Renal cortical epithelial cell (primary cell): ENCODE data around the gene PSRC1. TPM values are rescaled to one million over a fixed set of nuclear protein-coding genes. Genes with fewer than 3 reads are reported as not detected.

Experiments
- DNase-seq: peaks from one replicate; pipeline ENCODE4 v3.0.0-alpha.2; 2011; ENCODE audit warnings: low read depth
- total RNA-seq: library from RNA; depleted of rRNA; stranded (reverse); fragments of >200 nt; gene quantifications from 2 replicates; pipeline ENCODE4 v1.2.3, GENCODE V29; 2014

PSRC1 gene
- total RNA-seq, 1 donor from 2014 or later, result 1.5 TPM

- DNase-seq, result no peak
Measured at GRCh38 chr1:109247401-109248365, 35.3 kb downstream of the PSRC1 start.

- DNase-seq, result no peak
Measured at GRCh38 chr1:109246141-109246551, 36.8 kb downstream of the PSRC1 start.

- DNase-seq, result no peak
Measured at GRCh38 chr1:109243860-109244552, 38.9 kb downstream of the PSRC1 start.

GRCh38 chr1:109243221-109243620, 39.7 kb downstream of the PSRC1 start:
- DNase-seq, result no peak

GRCh38 chr1:109242387-109242786, 40.6 kb downstream of the PSRC1 start:
- DNase-seq, result no peak

GRCh38 chr1:109241841-109242345, 41.1 kb downstream of the PSRC1 start:
- no peak for DNase-seq

- no peak for DNase-seq
Measured at GRCh38 chr1:109241344-109241743, 41.6 kb downstream of the PSRC1 start.

- DNase-seq, result peak; percentile 40
Measured at GRCh38 chr1:109240158-109241152, 42.5 kb downstream of the PSRC1 start.

GRCh38 chr1:109239409-109240068, 43.4 kb downstream of the PSRC1 start:
- peak; percentile 54 for DNase-seq

GRCh38 chr1:109239047-109239408, 43.9 kb downstream of the PSRC1 start:
- no peak for DNase-seq

- no peak for DNase-seq
Measured at GRCh38 chr1:109238382-109238781, 44.6 kb downstream of the PSRC1 start.

- no peak for DNase-seq
Measured at GRCh38 chr1:109237512-109237911, 45.4 kb downstream of the PSRC1 start.

- DNase-seq, result no peak
Measured at GRCh38 chr1:109235137-109235536, 47.8 kb downstream of the PSRC1 start.

- no peak for DNase-seq
Measured at GRCh38 chr1:109231066-109231465, 51.9 kb downstream of the PSRC1 start.

Other genes with a start within 250 kb of the PSRC1 start
- 21.0 and 43.2 TPM in 2 replicates for gene WDR47, start 241.0 kb downstream of the PSRC1 start, total RNA-seq
- 114 and 177 TPM in 2 replicates for gene TAF13, start 207.1 kb downstream of the PSRC1 start, total RNA-seq
- 21.4 and 32.1 TPM in 2 replicates for gene TMEM167B, start 192.4 kb downstream of the PSRC1 start, total RNA-seq
- gene ELAPOR1, start 169.0 kb downstream of the PSRC1 start, total RNA-seq, result 0.17 and 0.99 TPM in 2 replicates
- 223 and 265 TPM in 2 replicates for gene SARS1, start 69.2 kb downstream of the PSRC1 start, total RNA-seq
- gene CELSR2, start 33.6 kb downstream of the PSRC1 start, total RNA-seq, result 8.5 and 75.9 TPM in 2 replicates
- not detected in 2 replicates for gene MYBPHL, start 23.9 kb upstream of the PSRC1 start, total RNA-seq
- gene SORT1, start 114.8 kb upstream of the PSRC1 start, total RNA-seq, result 53.0 and 96.6 TPM in 2 replicates
- gene PSMA5, start 143.3 kb upstream of the PSRC1 start, total RNA-seq, result 60.9 and 93.9 TPM in 2 replicates
- gene SYPL2, start 183.4 kb upstream of the PSRC1 start, total RNA-seq, result 0.45 TPM in 1 of 2 replicates, not detected in the other
- gene ATXN7L2, start 200.8 kb upstream of the PSRC1 start, total RNA-seq, result 1.5 and 1.6 TPM in 2 replicates
- gene CYB561D1, start 210.9 kb upstream of the PSRC1 start, total RNA-seq, result 8.0 and 14.8 TPM in 2 replicates
- 1.2 and 4.1 TPM in 2 replicates for gene AMIGO1, start 226.6 kb upstream of the PSRC1 start, total RNA-seq